HG03565 (cell line): ENCODE measurements around the gene SLC15A1.
"Not testable (repeated sequence)": the region's sequence is repeated elsewhere in the genome, so short reads cannot be mapped to it uniquely, and the experiment has no call there.

Experiments
- ATAC-seq: cut with Tn5 transposase; IDR thresholded peaks from one replicate; pipeline ENCODE4 v1.9.1; 2021; ENCODE audit warnings: mild to moderate bottlenecking, moderate library complexity; ENCODE audit not compliant: unreplicated experiment

SLC15A1 gene

GRCh38 chr13:98755116-98755515 is 2.6 kb upstream of the SLC15A1 start:
- ATAC-seq: no peak

GRCh38 chr13:98754468-98754867 is 2.0 kb upstream of the SLC15A1 start:
- ATAC-seq: not testable (repeated sequence)

- no peak for ATAC-seq
These were observed 508 bp downstream of the SLC15A1 start for GRCh38 chr13:98751861-98752466.

GRCh38 chr13:98751367-98751782 is 1.1 kb downstream of the SLC15A1 start:
- ATAC-seq: no peak

- ATAC-seq: no peak
These were observed 3.0 kb downstream of the SLC15A1 start for GRCh38 chr13:98749501-98749900.

GRCh38 chr13:98746968-98747367 is 5.5 kb downstream of the SLC15A1 start:
- no peak for ATAC-seq

GRCh38 chr13:98743377-98743776 is 9.1 kb downstream of the SLC15A1 start:
- ATAC-seq: no peak

GRCh38 chr13:98742961-98743360 is 9.5 kb downstream of the SLC15A1 start:
- no peak for ATAC-seq

- ATAC-seq: no peak
These were observed 10.6 kb downstream of the SLC15A1 start for GRCh38 chr13:98741741-98742435.

- ATAC-seq: no peak
These were observed 12.3 kb downstream of the SLC15A1 start for GRCh38 chr13:98740131-98740530.

- no peak for ATAC-seq
These were observed 13.5 kb downstream of the SLC15A1 start for GRCh38 chr13:98738993-98739392.

GRCh38 chr13:98738213-98738612 is 14.3 kb downstream of the SLC15A1 start:
- no peak for ATAC-seq

GRCh38 chr13:98731925-98732324 is 20.5 kb downstream of the SLC15A1 start:
- no peak for ATAC-seq

- ATAC-seq: no peak
These were observed 21.4 kb downstream of the SLC15A1 start for GRCh38 chr13:98731038-98731437.

- ATAC-seq: no peak
These were observed 22.0 kb downstream of the SLC15A1 start for GRCh38 chr13:98730441-98730840.

- no peak for ATAC-seq
These were observed 22.8 kb downstream of the SLC15A1 start for GRCh38 chr13:98729658-98730057.

- ATAC-seq: no peak
These were observed 29.5 kb downstream of the SLC15A1 start for GRCh38 chr13:98722958-98723357.

- ATAC-seq: no peak
These were observed 30.5 kb downstream of the SLC15A1 start for GRCh38 chr13:98721825-98722510.

- ATAC-seq: no peak
These were observed 32.8 kb downstream of the SLC15A1 start for GRCh38 chr13:98719527-98720250.

GRCh38 chr13:98717891-98718290 is 34.6 kb downstream of the SLC15A1 start:
- no peak for ATAC-seq

GRCh38 chr13:98717256-98717655 is 35.2 kb downstream of the SLC15A1 start:
- ATAC-seq: no peak
